ENCODE data around the gene NR2C1.

DNA sequence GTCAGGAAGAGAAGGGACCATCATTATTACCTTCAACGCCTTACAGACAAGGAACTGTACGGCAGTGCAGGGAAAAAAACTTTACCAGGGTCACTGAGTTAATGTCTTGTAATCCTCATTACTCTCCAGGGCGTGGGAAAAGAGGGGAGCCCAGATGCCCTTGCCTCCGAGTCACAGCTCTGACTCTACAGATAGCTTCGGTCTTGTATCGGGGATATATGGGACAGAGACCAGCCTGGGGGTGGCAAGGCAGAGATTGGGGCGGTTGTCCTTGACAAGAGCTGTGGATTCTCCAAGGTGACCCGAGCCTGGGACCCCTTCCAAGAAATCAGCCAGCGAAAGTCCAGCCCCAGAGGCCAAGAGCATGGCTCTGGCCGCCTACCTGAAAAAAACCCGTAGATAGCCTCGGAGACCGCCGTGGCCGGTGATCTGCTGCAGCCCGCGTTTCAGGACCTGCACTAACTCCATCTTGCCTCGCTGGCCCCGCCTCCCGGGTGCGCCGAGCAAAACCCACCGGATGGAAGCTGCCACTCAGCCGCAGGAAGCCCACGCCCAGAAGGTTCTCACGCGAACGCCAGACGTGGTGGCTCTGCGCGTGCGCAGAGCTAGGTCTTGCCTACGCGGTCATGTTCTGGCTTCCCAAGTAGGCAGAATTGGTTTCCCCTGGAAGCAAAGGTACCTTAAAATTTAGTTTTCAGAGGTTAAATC lies 70.1 kb downstream of the NR2C1 start, which contains the start of gene NDUFA12:
- TF ChIP-seq, protein P1, sequence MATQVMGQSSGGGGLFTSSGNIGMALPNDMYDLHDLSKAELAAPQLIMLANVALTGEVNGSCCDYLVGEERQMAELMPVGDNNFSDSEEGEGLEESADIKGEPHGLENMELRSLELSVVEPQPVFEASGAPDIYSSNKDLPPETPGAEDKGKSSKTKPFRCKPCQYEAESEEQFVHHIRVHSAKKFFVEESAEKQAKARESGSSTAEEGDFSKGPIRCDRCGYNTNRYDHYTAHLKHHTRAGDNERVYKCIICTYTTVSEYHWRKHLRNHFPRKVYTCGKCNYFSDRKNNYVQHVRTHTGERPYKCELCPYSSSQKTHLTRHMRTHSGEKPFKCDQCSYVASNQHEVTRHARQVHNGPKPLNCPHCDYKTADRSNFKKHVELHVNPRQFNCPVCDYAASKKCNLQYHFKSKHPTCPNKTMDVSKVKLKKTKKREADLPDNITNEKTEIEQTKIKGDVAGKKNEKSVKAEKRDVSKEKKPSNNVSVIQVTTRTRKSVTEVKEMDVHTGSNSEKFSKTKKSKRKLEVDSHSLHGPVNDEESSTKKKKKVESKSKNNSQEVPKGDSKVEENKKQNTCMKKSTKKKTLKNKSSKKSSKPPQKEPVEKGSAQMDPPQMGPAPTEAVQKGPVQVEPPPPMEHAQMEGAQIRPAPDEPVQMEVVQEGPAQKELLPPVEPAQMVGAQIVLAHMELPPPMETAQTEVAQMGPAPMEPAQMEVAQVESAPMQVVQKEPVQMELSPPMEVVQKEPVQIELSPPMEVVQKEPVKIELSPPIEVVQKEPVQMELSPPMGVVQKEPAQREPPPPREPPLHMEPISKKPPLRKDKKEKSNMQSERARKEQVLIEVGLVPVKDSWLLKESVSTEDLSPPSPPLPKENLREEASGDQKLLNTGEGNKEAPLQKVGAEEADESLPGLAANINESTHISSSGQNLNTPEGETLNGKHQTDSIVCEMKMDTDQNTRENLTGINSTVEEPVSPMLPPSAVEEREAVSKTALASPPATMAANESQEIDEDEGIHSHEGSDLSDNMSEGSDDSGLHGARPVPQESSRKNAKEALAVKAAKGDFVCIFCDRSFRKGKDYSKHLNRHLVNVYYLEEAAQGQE (IDR thresholded peaks at IDR 0.05; ENCODE audit: low read depth), result peak; percentile 20; the same call in 1 of the 2 replicates
- TF ChIP-seq CREB1 (IDR thresholded peaks at IDR 0.05; ENCODE audit: low read depth) (no peak), YY1 (IDR thresholded peaks at IDR 0.05; ENCODE audit: low read depth) (peak; percentile 94), TCF12 (IDR thresholded peaks at IDR 0.05; ENCODE audit: low read depth) (peak; percentile 75), FOXM1 (IDR thresholded peaks at IDR 0.05; ENCODE audit: borderline replicate concordance, low read depth) (no peak), ZBTB7A (IDR thresholded peaks at IDR 0.05; ENCODE audit: low read depth) (no peak), RAD21 (IDR thresholded peaks at IDR 0.05; ENCODE audit: low read depth) (no peak), EP300 (IDR thresholded peaks at IDR 0.05; ENCODE audit: borderline replicate concordance) (no peak; the same call in 1 of the 2 replicates), TEAD4 (IDR thresholded peaks at IDR 0.05) (peak; percentile 42; the same call in 1 of the 2 replicates), TAF1 (IDR thresholded peaks at IDR 0.05; ENCODE audit: low read depth) (peak; percentile 99), CEBPB (IDR thresholded peaks at IDR 0.05) (no peak; the same call in 1 of the 2 replicates), EGR1 (IDR thresholded peaks at IDR 0.05) (no peak; the same call in 1 of the 2 replicates), USF1 (IDR thresholded peaks at IDR 0.05) (peak; percentile 56)
- TF ChIP-seq, protein P2, sequence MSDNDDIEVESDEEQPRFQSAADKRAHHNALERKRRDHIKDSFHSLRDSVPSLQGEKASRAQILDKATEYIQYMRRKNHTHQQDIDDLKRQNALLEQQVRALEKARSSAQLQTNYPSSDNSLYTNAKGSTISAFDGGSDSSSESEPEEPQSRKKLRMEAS (IDR thresholded peaks at IDR 0.05), result peak; percentile 82

Data from Ishikawa (cell line).